Psoas muscle (tissue), 8 donors: ENCODE measurements around the gene GFRA1. TPM values are rescaled to one million over a fixed set of nuclear protein-coding genes. Genes with fewer than 3 reads are reported as not detected.

ENCODE experiments used
- ATAC-seq, 4 donors: fragments of 200-7000 bp; cut with Tn5 transposase; one replicate each; pipeline ENCODE4 v1.9.1; 2020; ENCODE audit warnings: moderate library complexity in 3 of 4, mild to moderate bottlenecking in 2 of 4
- DNase-seq, 2 donors: peaks; one replicate each; pipeline ENCODE4 v3.0.0-alpha.2; 2020
- H3K27ac ChIP-seq: fragments of 200-600 bp; one replicate; pipeline ENCODE4 v1.8.0; 2022
- H3K27me3 ChIP-seq, 3 donors: fragments of 200-600 bp in 1 of 3; one replicate each; pipeline versions ENCODE4 v1.6.1 to v1.8.0; 2013 to 2022; ENCODE audit warnings: low read length in 2 of 3, mild to moderate bottlenecking in 2 of 3, moderate library complexity in 1 of 3; ENCODE audit not compliant: insufficient read depth in 3 of 3
- H3K36me3 ChIP-seq, 2 donors: fragments of 200-600 bp in 1 of 2; one replicate each; pipeline versions ENCODE4 v1.6.1 to v1.8.0; 2013 to 2022; ENCODE audit warnings: low read depth in 1 of 2, mild to moderate bottlenecking in 1 of 2, moderate library complexity in 1 of 2; ENCODE audit not compliant: insufficient read depth in 1 of 2
- H3K4me1 ChIP-seq: fragments of 200-600 bp; one replicate; pipeline ENCODE4 v1.8.0; 2022
- H3K4me3 ChIP-seq: fragments of 200-600 bp; one replicate; pipeline ENCODE4 v1.8.0; 2022; ENCODE audit warnings: mild to moderate bottlenecking
- H3K9me3 ChIP-seq: fragments of 200-600 bp; one replicate; pipeline ENCODE4 v1.8.0; 2022
- CTCF ChIP-seq: fragments of 200-600 bp; IDR thresholded peaks from one replicate; pipeline ENCODE4 v1.8.0; 2022; ENCODE audit warnings: antibody characterized with exemption
- WGBS, 3 donors: extraction: QIAGEN DNeasy Blood & Tissue Kit; methylation state at CpG; one replicate each; pipeline versions ENCODE4 v1.1.6 to v1.1.7; 2013; 5-methylcytosine and 5-hydroxymethylcytosine counted together
- intact Hi-C, 2 donors: fragments of 100-400 bp; cut with DNase I; formaldehyde crosslinking; loops; one replicate each; pipeline versions ENCODE4 v1.11.0 to v1.14.2; 2022
- long read RNA-seq, 2 donors: library from polyadenylated mRNA; unstranded; transcript quantifications; one replicate each; pipeline ENCODE4 v2.0.0, GENCODE V29; 2021
- polyA plus RNA-seq, 3 donors: library from polyadenylated mRNA; stranded (reverse); fragments of 200-250 nt; gene quantifications; one replicate each; pipeline ENCODE4 v1.2.3, GENCODE V29; 2013
- total RNA-seq, 4 donors: library from RNA; stranded (reverse); fragmentation: NEBNext Ultra II Directional in 2 of 4; extraction: Animal tissue kit (Norgen Biotek cat#: 25700) in 2 of 4; gene quantifications; one replicate each; pipeline versions ENCODE4 v1.2.1 to v1.2.4, GENCODE V29; 2021 to 2023
- donor health status: healthy with polysubstance abuse.
- donor health status: DM: no; HTN: no; CAD: no; lungs with moderate emphysema.
- donor health status: Bipolar disorder and iron deficiency.
- donor health status: healthy.
- donor health status: DM: yes; HTN: yes; CAD: no.
- donor health status: DM: no; HTN: no; CAD: no.
- donor health status: DM: no; HTN: no; CAD: no.
- donor health status: DM: yes; HTN: yes; CAD: no.

Gene GFRA1
- total RNA-seq (10 to 100 TPM in 1 of 4 donors, 1 to 10 TPM in 3; 7.1 to 12.1 (median 8.8) TPM), polyA plus RNA-seq (1 to 10 TPM; 4.6 to 5.0 (median 5.0) TPM)
- long read RNA-seq, donor 1, full-length matches to known transcripts: 1 of 3 reads
- long read RNA-seq, donor 1, partial matches to known transcripts: 1 of 3 reads
- long read RNA-seq, donor 1, other reads (novel, unspliced or antisense): 1 of 3 reads
- long read RNA-seq, donor 2, full-length matches to known transcripts: 1 of 9 reads
- long read RNA-seq, donor 2, partial matches to known transcripts: 1 of 9 reads
- long read RNA-seq, donor 2, other reads (novel, unspliced or antisense): 7 of 9 reads

GRCh38 chr10:116272440-116273283 is at the start of gene GFRA1:
Gene GFRA1 (minus strand): TSS chr10:116273206. CDS start chr10:116272029, 1,177 bp downstream.
- intact Hi-C loops: no loop called here
- TF ChIP-seq CTCF: peak; percentile 9
- WGBS, 3 donors: 0 to 1% (median 0%) methylated on average over 63 to 72 of the region's 72 CpGs
- H3K4me1 ChIP-seq: peaks cover 3% of the 10 kb centered on the region
- H3K4me3 ChIP-seq: peak within 1 kb of the TSS; percentile 71
- no peaks in the 10 kb centered on the region for H3K9me3 ChIP-seq
- ATAC-seq (peak; percentile 28 to 51 (median 41)), DNase-seq (peak; percentile 44 to 72)
- H3K27me3 ChIP-seq: peaks cover 0 to 78% (median 15%) of the 10 kb centered on the region in 3 donors
- H3K27ac ChIP-seq: no peak within 1 kb of the TSS
- H3K36me3 ChIP-seq: no peaks in the 10 kb centered on the region

- Histone ChIP-seq H3K4me3 (no peak overlapping the region), H3K27ac (no peak overlapping the region), H3K36me3 (no peaks in the 10 kb centered on the region), H3K27me3 (no peaks in the 10 kb centered on the region), H3K9me3 (no peaks in the 10 kb centered on the region), H3K4me1 (no peaks in the 10 kb centered on the region)
- DNase-seq (no peak), ATAC-seq (no peak)
- no peak for TF ChIP-seq CTCF
- intact Hi-C loops: no loop called here
- WGBS, 3 donors: 17 to 23% (median 22%) methylated on average over 2 of the region's 2 CpGs
These were observed 43.5 kb upstream of the GFRA1 start for GRCh38 chr10:116316503-116316902.

GRCh38 chr10:116312548-116312947 is 39.5 kb upstream of the GFRA1 start:
- ATAC-seq: no peak
- no peak for TF ChIP-seq CTCF
- Histone ChIP-seq H3K4me3 (no peak overlapping the region), H3K4me1 (no peaks in the 10 kb centered on the region), H3K27me3 (no peaks in the 10 kb centered on the region), H3K9me3 (no peaks in the 10 kb centered on the region), H3K36me3 (no peaks in the 10 kb centered on the region), H3K27ac (no peak overlapping the region)
- no peak for DNase-seq
- intact Hi-C loops: no loop called here
- 87 to 89% (median 88%) methylated on average over 4 of the region's 4 CpGs for WGBS, 3 donors

GRCh38 chr10:116311706-116312490 is 38.9 kb upstream of the GFRA1 start:
- no peak for TF ChIP-seq CTCF
- Histone ChIP-seq H3K27me3 (no peaks in the 10 kb centered on the region), H3K36me3 (no peaks in the 10 kb centered on the region), H3K4me1 (no peaks in the 10 kb centered on the region), H3K4me3 (no peak overlapping the region), H3K9me3 (no peaks in the 10 kb centered on the region), H3K27ac (no peak overlapping the region)
- DNase-seq (no peak), ATAC-seq (peak in 1 of 4 donors; percentile 51)
- intact Hi-C loops: no loop called here
- 29 to 40% (median 31%) methylated on average over 2 of the region's 2 CpGs for WGBS, 3 donors
